PC-9 (cell line): ENCODE measurements around the gene HSPBP1. TPM values are rescaled to one million over a fixed set of nuclear protein-coding genes. Genes with fewer than 3 reads are reported as not detected.
A peak's percentile ranks its signal among the peaks of the same experiment; 100 is the strongest.

Source experiments
- BruUV-seq: library from RNA; stranded (reverse); fragments of 400-500 nt; replicated peaks from 2 replicates; lab custom pipeline; 2021; lab: Mats Ljungman, UMichigan
- CTCF ChIA-PET: fragments of 300-600 bp; sonication (Branson Sonifier 250); formaldehyde crosslinking; loops from one replicate; lab custom pipeline; 2022; ENCODE audit warnings: antibody characterized with exemption; lab: Charles Lee
- POLR2A ChIA-PET: fragments of 300-600 bp; sonication (Branson Sonifier 250); formaldehyde crosslinking; loops from one replicate; lab custom pipeline; 2022; ENCODE audit warnings: antibody characterized with exemption; ENCODE audit not compliant: unreplicated experiment; lab: Charles Lee
- DNase-seq, 2 experiments: peaks; one replicate each; pipeline versions ENCODE4 v3.0.0 to v3.0.0-alpha.2; 2015 to 2022; ENCODE audit warnings: mixed read lengths in 1 of 2
- H2AFZ ChIP-seq: fragments of 200-600 bp; sonication (generic); 2 replicates; pipeline ENCODE4 v1.8.1; 2017; ENCODE audit warnings: antibody characterized with exemption
- H3F3A ChIP-seq: fragments of 200-600 bp; sonication (generic); 2 replicates; pipeline ENCODE4 v1.8.1; 2017; ENCODE audit warnings: antibody characterized with exemption, mild to moderate bottlenecking, low read depth; ENCODE audit not compliant: insufficient read depth
- H3K27ac ChIP-seq: fragments of 200-600 bp; sonication (generic); 2 replicates; pipeline ENCODE4 v1.6.1; 2016; ENCODE audit warnings: mixed run types
- H3K27me3 ChIP-seq: fragments of 200-600 bp; sonication (generic); 2 replicates; pipeline ENCODE4 v1.6.1; 2016; ENCODE audit warnings: low read depth, mixed run types; ENCODE audit not compliant: insufficient read depth
- H3K36me3 ChIP-seq: fragments of 200-600 bp; sonication (generic); 2 replicates; pipeline ENCODE4 v1.6.1; 2016; ENCODE audit warnings: low read depth, mixed run types
- H3K4me1 ChIP-seq: fragments of 200-600 bp; sonication (generic); replicated peaks from 2 replicates; pipeline ENCODE4 v1.6.1; 2016; ENCODE audit warnings: mixed run types; ENCODE audit not compliant: insufficient read depth
- H3K4me2 ChIP-seq: fragments of 200-600 bp; sonication (generic); 2 replicates; pipeline ENCODE4 v1.6.1; 2017; ENCODE audit warnings: mixed run types
- H3K4me3 ChIP-seq: fragments of 200-600 bp; sonication (generic); 2 replicates; pipeline ENCODE4 v1.6.1; 2016; ENCODE audit warnings: mixed run types
- H3K79me2 ChIP-seq: fragments of 200-600 bp; sonication (generic); 2 replicates; pipeline ENCODE4 v1.6.1; 2017; ENCODE audit warnings: low read depth, mixed run types
- H3K9me2 ChIP-seq: fragments of 200-600 bp; sonication (generic); 2 replicates; pipeline ENCODE4 v1.8.1; 2017; ENCODE audit warnings: mild to moderate bottlenecking; ENCODE audit not compliant: insufficient read depth
- H3K9me3 ChIP-seq: fragments of 200-600 bp; sonication (generic); 2 replicates; pipeline ENCODE4 v1.8.1; 2016; ENCODE audit warnings: low read depth; ENCODE audit not compliant: insufficient read depth
- H4K20me1 ChIP-seq: fragments of 200-600 bp; sonication (generic); 2 replicates; pipeline ENCODE4 v1.8.1; 2017; ENCODE audit not compliant: insufficient read depth
- EZH2 ChIP-seq: fragments of 200-600 bp; sonication (generic); IDR thresholded peaks from 2 replicates; pipeline ENCODE4 v1.8.0; 2017; ENCODE audit warnings: antibody characterized with exemption, low read depth
- intact Hi-C: fragments of 100-400 bp; cut with micrococcal nuclease; formaldehyde crosslinking; loops from one replicate; pipeline ENCODE4 v1.10.0; 2022; ENCODE audit not compliant: unreplicated experiment
- total RNA-seq: library from RNA; stranded (reverse); gene quantifications from 2 replicates; pipeline ENCODE4 v1.2.3, GENCODE V29; 2021
- TF ChIP-seq, protein P1 (sequence below): fragments of 200-600 bp; sonication (generic); conservative IDR thresholded peaks from 2 replicates; pipeline ENCODE4 v1.6.1; 2017; ENCODE audit warnings: mixed run types, antibody characterized with exemption, mild to moderate bottlenecking, moderate library complexity

HSPBP1 gene
- total RNA-seq, 1 experiment from 2014 or later = 66.2 TPM

- no peak for TF ChIP-seq EZH2
- TF ChIP-seq, protein P1, sequence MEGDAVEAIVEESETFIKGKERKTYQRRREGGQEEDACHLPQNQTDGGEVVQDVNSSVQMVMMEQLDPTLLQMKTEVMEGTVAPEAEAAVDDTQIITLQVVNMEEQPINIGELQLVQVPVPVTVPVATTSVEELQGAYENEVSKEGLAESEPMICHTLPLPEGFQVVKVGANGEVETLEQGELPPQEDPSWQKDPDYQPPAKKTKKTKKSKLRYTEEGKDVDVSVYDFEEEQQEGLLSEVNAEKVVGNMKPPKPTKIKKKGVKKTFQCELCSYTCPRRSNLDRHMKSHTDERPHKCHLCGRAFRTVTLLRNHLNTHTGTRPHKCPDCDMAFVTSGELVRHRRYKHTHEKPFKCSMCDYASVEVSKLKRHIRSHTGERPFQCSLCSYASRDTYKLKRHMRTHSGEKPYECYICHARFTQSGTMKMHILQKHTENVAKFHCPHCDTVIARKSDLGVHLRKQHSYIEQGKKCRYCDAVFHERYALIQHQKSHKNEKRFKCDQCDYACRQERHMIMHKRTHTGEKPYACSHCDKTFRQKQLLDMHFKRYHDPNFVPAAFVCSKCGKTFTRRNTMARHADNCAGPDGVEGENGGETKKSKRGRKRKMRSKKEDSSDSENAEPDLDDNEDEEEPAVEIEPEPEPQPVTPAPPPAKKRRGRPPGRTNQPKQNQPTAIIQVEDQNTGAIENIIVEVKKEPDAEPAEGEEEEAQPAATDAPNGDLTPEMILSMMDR = no peak
- no TSS peak for BruUV-seq
- DNase-seq = no peak
- Histone ChIP-seq H3K4me2 (no peak overlapping the region), H3K4me3 (no peak overlapping the region), H3K27me3 (no peaks in the 10 kb centered on the region), H3K9me2 (no peaks in the 10 kb centered on the region), H4K20me1 (no peaks in the 10 kb centered on the region), H2AFZ (no peak overlapping the region), H3K27ac (no peak overlapping the region), H3K4me1 (0 out of 2 replicates have a peak, but pooled peaks cover 4% of the 10 kb centered on the region), H3K79me2 (no peaks in the 10 kb centered on the region), H3K9me3 (no peaks in the 10 kb centered on the region), H3F3A (peaks cover 10% of the 10 kb centered on the region; the same call in 1 of the 2 replicates), H3K36me3 (no peaks in the 10 kb centered on the region)
- ChIA-PET POLR2A (interaction anchor here (0.5 kb wide), 1 partner anchor 17 kb away, joined by 4 read pairs; no protein-coding TSS in a partner anchor), CTCF (interaction anchor here (0.6 kb wide), 2 partner anchors 34 to 112 kb away, joined by 3 read pairs; no protein-coding TSS in a partner anchor)
- intact Hi-C loops = no loop called here
Measured at GRCh38 chr19:55304980-55305379, 25.1 kb upstream of the HSPBP1 start.

GRCh38 chr19:55304279-55304978 is 24.5 kb upstream of the HSPBP1 start:
- intact Hi-C loops = no loop called here
- H3K79me2 ChIP-seq = no peaks in the 10 kb centered on the region
- ChIA-PET POLR2A (no interaction called here), CTCF (interaction anchor here (0.6 kb wide), 2 partner anchors 35 to 113 kb away, joined by 3 read pairs; no protein-coding TSS in a partner anchor)
- H3K4me2 ChIP-seq = no peak overlapping the region
- no peak overlapping the region for H2AFZ ChIP-seq
- no peak overlapping the region for H3K27ac ChIP-seq
- no peaks in the 10 kb centered on the region for H3K9me2 ChIP-seq
- H3K9me3 ChIP-seq = no peaks in the 10 kb centered on the region
- no peak for TF ChIP-seq EZH2
- TF ChIP-seq, protein P1 = no peak
- H3K27me3 ChIP-seq = no peaks in the 10 kb centered on the region
- H4K20me1 ChIP-seq = no peaks in the 10 kb centered on the region
- no peaks in the 10 kb centered on the region for H3K36me3 ChIP-seq
- H3K4me3 ChIP-seq = no peak overlapping the region
- 0 out of 2 replicates have a peak, but pooled peaks cover 4% of the 10 kb centered on the region for H3K4me1 ChIP-seq
- peaks cover 10% of the 10 kb centered on the region; the same call in 1 of the 2 replicates for H3F3A ChIP-seq
- no TSS peak for BruUV-seq
- peak in 1 of 2 experiments; percentile 57 for DNase-seq

DNA sequence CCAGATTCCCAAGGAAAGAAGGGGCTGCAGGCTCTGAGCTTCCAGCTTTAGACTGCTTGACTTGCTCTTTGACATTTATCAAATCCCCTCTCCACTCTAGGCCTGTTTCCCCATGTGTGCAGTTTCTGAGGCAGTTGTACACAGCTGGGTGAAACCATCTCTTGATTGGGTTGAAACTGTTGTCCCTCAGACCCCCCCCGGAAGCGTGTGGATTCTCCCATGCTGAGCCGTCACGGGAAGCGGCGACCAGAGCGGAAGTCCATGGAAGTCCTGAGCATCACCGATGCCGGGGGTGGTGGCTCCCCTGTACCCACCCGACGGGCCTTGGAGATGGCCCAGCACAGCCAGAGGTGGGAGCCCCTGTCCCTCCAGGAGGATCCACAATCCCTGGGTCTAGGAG is 23.6 kb upstream of the HSPBP1 start:
- POLR2A ChIA-PET = no interaction called here
- 0 out of 2 replicates have a peak, but pooled peaks cover 4% of the 10 kb centered on the region for H3K4me1 ChIP-seq
- no peak overlapping the region for H2AFZ ChIP-seq
- H3K36me3 ChIP-seq = no peaks in the 10 kb centered on the region
- H3K9me3 ChIP-seq = no peaks in the 10 kb centered on the region
- no peaks in the 10 kb centered on the region for H3K79me2 ChIP-seq
- no peak overlapping the region for H3K4me2 ChIP-seq
- H3F3A ChIP-seq = peaks cover 10% of the 10 kb centered on the region; the same call in 1 of the 2 replicates
- no peak for DNase-seq
- CTCF ChIA-PET = no interaction called here
- H3K9me2 ChIP-seq = no peaks in the 10 kb centered on the region
- TF ChIP-seq, protein P1 = no peak
- no peak for TF ChIP-seq EZH2
- H3K4me3 ChIP-seq = no peak overlapping the region
- intact Hi-C loops = no loop called here
- H3K27ac ChIP-seq = no peak overlapping the region
- BruUV-seq = no TSS peak
- H4K20me1 ChIP-seq = no peaks in the 10 kb centered on the region
- no peaks in the 10 kb centered on the region for H3K27me3 ChIP-seq
